Peyer's patch (tissue), 4 donors: ENCODE measurements around the gene SERPINE2.

Source experiments
- CTCF ChIP-seq, 6 experiments: fragments of 450-650 bp in 4 of 6; fragments of 200-600 bp in 2 of 6; sonication (generic) in 1 of 6; IDR thresholded peaks; one replicate each; pipeline ENCODE4 v1.5.1; 2017 to 2019; ENCODE audit warnings: antibody characterized with exemption in 6 of 6, mild to moderate bottlenecking in 3 of 6, moderate library complexity in 1 of 6
- POLR2A ChIP-seq, 2 donors: fragments of 450-650 bp; IDR thresholded peaks; one replicate each; pipeline ENCODE4 v1.5.1; 2017; ENCODE audit warnings: antibody characterized with exemption in 2 of 2, mild to moderate bottlenecking in 2 of 2, moderate library complexity in 2 of 2

- TF ChIP-seq POLR2A (IDR thresholded peaks at IDR 0.05), result no peak
- no peak for TF ChIP-seq CTCF (IDR thresholded peaks at IDR 0.05)
Observed at GRCh38 chr2:224069172-224069571, 30.1 kb upstream of the SERPINE2 start.
